Measurements from ENCODE around the gene TACR1.

The TACR1 gene

DNA sequence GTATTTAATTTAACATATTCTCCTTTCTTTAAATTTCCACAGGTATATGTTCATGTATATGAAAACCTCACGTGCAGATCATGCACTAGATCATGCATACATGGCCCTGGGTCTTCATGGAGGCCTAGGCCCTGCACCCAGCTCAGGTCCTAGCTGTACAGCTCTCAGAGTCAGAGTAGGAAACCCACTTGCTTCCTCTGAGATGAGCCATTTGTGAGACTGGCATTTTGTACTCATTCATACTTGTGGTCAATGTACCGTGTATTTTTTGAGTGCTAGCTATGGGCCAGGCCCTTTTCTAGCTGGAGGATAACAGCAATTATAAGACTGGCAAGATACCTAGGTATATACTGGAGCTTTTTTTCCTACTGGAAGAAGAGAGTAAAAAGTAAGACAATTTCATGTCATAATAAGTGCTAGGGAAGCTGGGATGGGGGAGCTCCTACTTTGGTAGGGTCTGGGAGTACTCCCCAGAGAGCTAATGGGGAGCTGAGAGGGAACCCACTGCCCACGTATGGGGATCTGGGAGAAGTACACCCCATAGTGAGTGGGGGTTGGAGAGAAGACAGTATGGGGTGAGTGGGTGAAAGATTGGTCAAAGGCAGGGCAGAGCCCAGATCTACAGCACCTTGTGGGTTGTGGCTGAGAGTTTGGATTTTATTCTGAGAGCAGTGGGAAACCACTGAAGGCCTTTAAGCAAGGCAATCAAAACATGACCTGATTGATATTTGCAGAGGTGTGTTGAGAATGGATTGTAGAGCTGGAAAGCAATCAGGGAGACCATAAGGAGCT, 168.9 kb downstream of the TACR1 start:
- TF ChIP-seq CREB1 (IDR thresholded peaks at IDR 0.05; ENCODE audit: low read depth) = no peak
- no peak for TF ChIP-seq CEBPB (IDR thresholded peaks at IDR 0.05)
- TF ChIP-seq, protein P1, sequence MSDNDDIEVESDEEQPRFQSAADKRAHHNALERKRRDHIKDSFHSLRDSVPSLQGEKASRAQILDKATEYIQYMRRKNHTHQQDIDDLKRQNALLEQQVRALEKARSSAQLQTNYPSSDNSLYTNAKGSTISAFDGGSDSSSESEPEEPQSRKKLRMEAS (IDR thresholded peaks at IDR 0.05) = no peak
- TF ChIP-seq EP300 (IDR thresholded peaks at IDR 0.05; ENCODE audit: borderline replicate concordance) = no peak
- TF ChIP-seq, protein P2, sequence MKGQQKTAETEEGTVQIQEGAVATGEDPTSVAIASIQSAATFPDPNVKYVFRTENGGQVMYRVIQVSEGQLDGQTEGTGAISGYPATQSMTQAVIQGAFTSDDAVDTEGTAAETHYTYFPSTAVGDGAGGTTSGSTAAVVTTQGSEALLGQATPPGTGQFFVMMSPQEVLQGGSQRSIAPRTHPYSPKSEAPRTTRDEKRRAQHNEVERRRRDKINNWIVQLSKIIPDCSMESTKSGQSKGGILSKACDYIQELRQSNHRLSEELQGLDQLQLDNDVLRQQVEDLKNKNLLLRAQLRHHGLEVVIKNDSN (IDR thresholded peaks at IDR 0.05) = no peak
- no peak for TF ChIP-seq TAF1 (IDR thresholded peaks at IDR 0.05; ENCODE audit: low read depth)
- no peak for TF ChIP-seq NFIC (IDR thresholded peaks at IDR 0.05)
- no peak for TF ChIP-seq YY1 (IDR thresholded peaks at IDR 0.05; ENCODE audit: low read depth)
- TF ChIP-seq, protein P3, sequence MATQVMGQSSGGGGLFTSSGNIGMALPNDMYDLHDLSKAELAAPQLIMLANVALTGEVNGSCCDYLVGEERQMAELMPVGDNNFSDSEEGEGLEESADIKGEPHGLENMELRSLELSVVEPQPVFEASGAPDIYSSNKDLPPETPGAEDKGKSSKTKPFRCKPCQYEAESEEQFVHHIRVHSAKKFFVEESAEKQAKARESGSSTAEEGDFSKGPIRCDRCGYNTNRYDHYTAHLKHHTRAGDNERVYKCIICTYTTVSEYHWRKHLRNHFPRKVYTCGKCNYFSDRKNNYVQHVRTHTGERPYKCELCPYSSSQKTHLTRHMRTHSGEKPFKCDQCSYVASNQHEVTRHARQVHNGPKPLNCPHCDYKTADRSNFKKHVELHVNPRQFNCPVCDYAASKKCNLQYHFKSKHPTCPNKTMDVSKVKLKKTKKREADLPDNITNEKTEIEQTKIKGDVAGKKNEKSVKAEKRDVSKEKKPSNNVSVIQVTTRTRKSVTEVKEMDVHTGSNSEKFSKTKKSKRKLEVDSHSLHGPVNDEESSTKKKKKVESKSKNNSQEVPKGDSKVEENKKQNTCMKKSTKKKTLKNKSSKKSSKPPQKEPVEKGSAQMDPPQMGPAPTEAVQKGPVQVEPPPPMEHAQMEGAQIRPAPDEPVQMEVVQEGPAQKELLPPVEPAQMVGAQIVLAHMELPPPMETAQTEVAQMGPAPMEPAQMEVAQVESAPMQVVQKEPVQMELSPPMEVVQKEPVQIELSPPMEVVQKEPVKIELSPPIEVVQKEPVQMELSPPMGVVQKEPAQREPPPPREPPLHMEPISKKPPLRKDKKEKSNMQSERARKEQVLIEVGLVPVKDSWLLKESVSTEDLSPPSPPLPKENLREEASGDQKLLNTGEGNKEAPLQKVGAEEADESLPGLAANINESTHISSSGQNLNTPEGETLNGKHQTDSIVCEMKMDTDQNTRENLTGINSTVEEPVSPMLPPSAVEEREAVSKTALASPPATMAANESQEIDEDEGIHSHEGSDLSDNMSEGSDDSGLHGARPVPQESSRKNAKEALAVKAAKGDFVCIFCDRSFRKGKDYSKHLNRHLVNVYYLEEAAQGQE (IDR thresholded peaks at IDR 0.05; ENCODE audit: low read depth) = no peak
- TF ChIP-seq TEAD4 (IDR thresholded peaks at IDR 0.05) = no peak
- no peak for TF ChIP-seq RAD21 (IDR thresholded peaks at IDR 0.05; ENCODE audit: low read depth)

DNA sequence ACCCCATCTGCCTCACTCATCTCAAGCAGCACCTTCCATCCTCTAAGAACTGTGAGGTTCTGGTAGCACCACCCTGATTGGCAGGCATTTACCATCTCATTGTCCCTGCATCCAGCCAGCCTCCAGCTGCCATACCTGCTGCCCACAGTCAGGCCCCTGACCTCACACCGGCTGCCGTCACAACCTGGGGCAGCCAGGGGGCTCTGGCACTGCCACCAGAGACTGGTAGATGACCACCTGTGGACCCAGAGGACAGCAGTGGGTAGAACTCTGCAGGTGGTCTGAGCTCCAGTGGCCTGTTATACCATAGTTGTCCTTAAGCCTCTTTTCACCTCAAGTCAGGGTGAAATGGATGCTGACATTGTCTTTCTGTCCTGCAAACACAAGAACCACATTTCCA, 171.4 kb downstream of the TACR1 start:
- TF ChIP-seq EGR1 (IDR thresholded peaks at IDR 0.05) (no peak), TAF1 (IDR thresholded peaks at IDR 0.05; ENCODE audit: low read depth) (no peak), ZBTB7A (IDR thresholded peaks at IDR 0.05; ENCODE audit: low read depth) (no peak), TCF12 (IDR thresholded peaks at IDR 0.05; ENCODE audit: low read depth) (no peak), FOXM1 (IDR thresholded peaks at IDR 0.05; ENCODE audit: borderline replicate concordance, low read depth) (no peak), CREB1 (IDR thresholded peaks at IDR 0.05; ENCODE audit: low read depth) (no peak), NFIC (IDR thresholded peaks at IDR 0.05) (no peak), RAD21 (IDR thresholded peaks at IDR 0.05; ENCODE audit: low read depth) (no peak), YY1 (IDR thresholded peaks at IDR 0.05; ENCODE audit: low read depth) (no peak), TEAD4 (IDR thresholded peaks at IDR 0.05) (no peak), EP300 (IDR thresholded peaks at IDR 0.05; ENCODE audit: borderline replicate concordance) (no peak), CEBPB (IDR thresholded peaks at IDR 0.05) (no peak)
- TF ChIP-seq, protein P3 (IDR thresholded peaks at IDR 0.05; ENCODE audit: low read depth) = no peak
- TF ChIP-seq, protein P2 (IDR thresholded peaks at IDR 0.05) = no peak
- TF ChIP-seq, protein P1 (IDR thresholded peaks at IDR 0.05) = no peak

DNA sequence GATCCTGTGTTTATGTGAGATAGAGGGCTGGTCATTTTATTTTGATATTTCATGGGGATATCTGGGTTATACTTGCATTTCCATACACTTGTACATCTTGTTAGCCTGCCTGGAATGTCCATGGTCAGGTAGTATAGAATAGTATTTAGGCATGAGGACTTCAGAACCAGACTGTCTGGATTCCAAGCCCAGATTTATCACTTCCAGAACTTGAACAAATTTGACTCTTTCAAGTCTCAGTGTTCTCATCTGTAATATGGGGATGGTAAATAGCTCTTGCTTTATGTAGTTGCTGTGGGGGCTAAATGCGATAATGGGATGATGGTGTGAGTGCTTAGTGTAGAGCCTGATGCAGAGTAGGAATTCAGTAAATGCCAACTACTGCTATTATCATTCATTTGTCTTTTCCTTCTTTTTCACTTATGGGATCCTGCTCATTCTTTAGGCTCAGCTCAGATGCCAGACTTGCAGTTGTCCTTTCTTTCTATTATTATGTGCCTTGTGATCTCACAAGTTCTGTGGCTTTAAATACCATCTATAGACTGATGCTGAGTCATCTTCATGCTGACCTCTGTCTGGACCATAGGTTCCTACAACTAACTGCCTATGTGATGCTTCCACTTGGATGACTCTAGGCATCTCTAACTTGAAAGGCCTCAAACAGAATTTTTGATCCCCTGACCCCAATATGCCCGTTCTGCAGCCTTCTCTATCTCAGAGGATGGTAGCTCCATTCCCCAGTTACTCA, 173.5 kb downstream of the TACR1 start:
- TF ChIP-seq RAD21 (IDR thresholded peaks at IDR 0.05; ENCODE audit: low read depth) (no peak), CEBPB (IDR thresholded peaks at IDR 0.05) (no peak), TCF12 (IDR thresholded peaks at IDR 0.05; ENCODE audit: low read depth) (no peak), FOXM1 (IDR thresholded peaks at IDR 0.05; ENCODE audit: borderline replicate concordance, low read depth) (no peak), EP300 (IDR thresholded peaks at IDR 0.05; ENCODE audit: borderline replicate concordance) (no peak), NFIC (IDR thresholded peaks at IDR 0.05) (no peak), TEAD4 (IDR thresholded peaks at IDR 0.05) (no peak), ZBTB7A (IDR thresholded peaks at IDR 0.05; ENCODE audit: low read depth) (no peak), TAF1 (IDR thresholded peaks at IDR 0.05; ENCODE audit: low read depth) (no peak), CREB1 (IDR thresholded peaks at IDR 0.05; ENCODE audit: low read depth) (no peak), EGR1 (IDR thresholded peaks at IDR 0.05) (no peak), YY1 (IDR thresholded peaks at IDR 0.05; ENCODE audit: low read depth) (no peak)
- TF ChIP-seq, protein P2 (IDR thresholded peaks at IDR 0.05) = no peak
- TF ChIP-seq, protein P1 (IDR thresholded peaks at IDR 0.05) = no peak
- TF ChIP-seq, protein P3 (IDR thresholded peaks at IDR 0.05; ENCODE audit: low read depth) = no peak
